ENCODE measurements around the gene CLASRP.

DNA sequence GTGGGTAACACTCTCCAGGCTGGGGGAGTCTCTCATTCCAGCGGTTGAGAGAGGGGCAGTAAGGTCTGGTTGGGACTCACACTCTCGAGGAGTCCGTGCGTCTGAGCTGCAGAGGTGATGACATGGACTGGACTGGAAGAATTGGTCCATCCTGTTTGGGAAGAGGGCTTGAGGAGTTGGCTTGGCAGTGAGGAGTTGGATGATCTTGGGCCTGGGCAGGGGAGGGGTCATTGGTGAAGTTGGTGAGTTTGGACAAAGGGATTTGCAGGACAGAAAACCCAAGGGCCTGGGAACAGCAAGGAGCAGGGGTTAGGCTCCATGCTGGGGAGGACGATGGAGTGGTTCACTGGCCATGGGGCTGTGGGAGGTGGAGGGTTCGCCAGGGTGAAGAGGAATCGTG is 57.9 kb downstream of the CLASRP start:
- TF ChIP-seq EZH2 (IDR thresholded peaks at IDR 0.05; ENCODE audit: borderline replicate concordance, low read depth, low read length) (no peak), RNF2 (IDR thresholded peaks at IDR 0.05) (no peak), ZSCAN29 (IDR thresholded peaks at IDR 0.05) (no peak)
- TF ChIP-seq, protein P1, sequence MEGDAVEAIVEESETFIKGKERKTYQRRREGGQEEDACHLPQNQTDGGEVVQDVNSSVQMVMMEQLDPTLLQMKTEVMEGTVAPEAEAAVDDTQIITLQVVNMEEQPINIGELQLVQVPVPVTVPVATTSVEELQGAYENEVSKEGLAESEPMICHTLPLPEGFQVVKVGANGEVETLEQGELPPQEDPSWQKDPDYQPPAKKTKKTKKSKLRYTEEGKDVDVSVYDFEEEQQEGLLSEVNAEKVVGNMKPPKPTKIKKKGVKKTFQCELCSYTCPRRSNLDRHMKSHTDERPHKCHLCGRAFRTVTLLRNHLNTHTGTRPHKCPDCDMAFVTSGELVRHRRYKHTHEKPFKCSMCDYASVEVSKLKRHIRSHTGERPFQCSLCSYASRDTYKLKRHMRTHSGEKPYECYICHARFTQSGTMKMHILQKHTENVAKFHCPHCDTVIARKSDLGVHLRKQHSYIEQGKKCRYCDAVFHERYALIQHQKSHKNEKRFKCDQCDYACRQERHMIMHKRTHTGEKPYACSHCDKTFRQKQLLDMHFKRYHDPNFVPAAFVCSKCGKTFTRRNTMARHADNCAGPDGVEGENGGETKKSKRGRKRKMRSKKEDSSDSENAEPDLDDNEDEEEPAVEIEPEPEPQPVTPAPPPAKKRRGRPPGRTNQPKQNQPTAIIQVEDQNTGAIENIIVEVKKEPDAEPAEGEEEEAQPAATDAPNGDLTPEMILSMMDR (IDR thresholded peaks at IDR 0.05 in 2 of 3, conservative IDR thresholded peaks at IDR 0.05 in 1 of 3; ENCODE audit: insufficient read depth in 2 of 3, low read depth in 1 of 3, low read length in 3 of 3): no peak
